Spleen (tissue), 11 donors: ENCODE measurements around the gene RNF41. TPM values are rescaled to one million over a fixed set of nuclear protein-coding genes. Genes with fewer than 3 reads are reported as not detected.
"Not testable (repeated sequence)": the region's sequence is repeated elsewhere in the genome, so short reads cannot be mapped to it uniquely, and the experiment has no call there.

Experiments
- DNase-seq: peaks from one replicate; pipeline ENCODE4 v3.0.0-alpha.2; 2020
- H3K27ac ChIP-seq, 8 donors: fragments of 200-600 bp; sonication (generic) in 7 of 8; 1 replicate in 4 of 8; 2 replicates in 4 of 8; pipeline versions ENCODE4 v1.5.0 to v1.8.0; 2016 to 2021; ENCODE audit warnings: inconsistent platforms in 4 of 8, mild to moderate bottlenecking in 4 of 8, moderate library complexity in 1 of 8
- H3K27me3 ChIP-seq, 7 donors: fragments of 200-600 bp; sonication (generic) in 6 of 7; replicated peaks in 1 of 7; 1 replicate in 4 of 7; 2 replicates in 3 of 7; pipeline versions ENCODE4 v1.5.0 to v1.8.0; 2016 to 2021; ENCODE audit warnings: inconsistent platforms in 3 of 7, mild to moderate bottlenecking in 1 of 7
- H3K36me3 ChIP-seq, 6 donors: fragments of 200-600 bp; sonication (generic) in 5 of 6; 1 replicate in 4 of 6; 2 replicates in 2 of 6; pipeline versions ENCODE4 v1.5.0 to v1.8.0; 2016 to 2021; ENCODE audit warnings: inconsistent platforms in 2 of 6
- H3K4me1 ChIP-seq, 6 donors: fragments of 200-600 bp; sonication (generic) in 5 of 6; 1 replicate in 3 of 6; 2 replicates in 3 of 6; pipeline versions ENCODE4 v1.5.0 to v1.8.0; 2016 to 2021; ENCODE audit warnings: inconsistent platforms in 3 of 6
- H3K4me3 ChIP-seq, 8 donors: fragments of 200-600 bp; sonication (generic) in 7 of 8; 1 replicate in 4 of 8; 2 replicates in 4 of 8; pipeline versions ENCODE4 v1.5.0 to v1.8.0; 2016 to 2021; ENCODE audit warnings: inconsistent platforms in 4 of 8, mild to moderate bottlenecking in 4 of 8, moderate library complexity in 2 of 8
- H3K9me3 ChIP-seq, 8 donors: fragments of 200-600 bp; sonication (generic) in 7 of 8; 1 replicate in 4 of 8; 2 replicates in 4 of 8; pipeline versions ENCODE4 v1.5.0 to v1.8.0; 2016 to 2021; ENCODE audit warnings: inconsistent platforms in 4 of 8
- CTCF ChIP-seq, 11 experiments: fragments of 200-600 bp in 7 of 11; fragments of 450-650 bp in 4 of 11; sonication (generic) in 4 of 11; IDR thresholded peaks in 8 of 11; conservative IDR thresholded peaks in 3 of 11; 1 replicate in 7 of 11; 2 replicates in 4 of 11; pipeline versions ENCODE4 v1.4.0 to v1.8.0; 2016 to 2021; ENCODE audit warnings: antibody characterized with exemption in 11 of 11, inconsistent platforms in 4 of 11, mild to moderate bottlenecking in 1 of 11
- POLR2A ChIP-seq, 3 donors: fragments of 450-650 bp; IDR thresholded peaks; one replicate each; pipeline ENCODE4 v1.5.1; 2017; ENCODE audit warnings: antibody characterized with exemption in 3 of 3, mild to moderate bottlenecking in 1 of 3
- POLR2AphosphoS5 ChIP-seq, 3 donors: sonication (generic); formaldehyde crosslinking; IDR thresholded peaks; one replicate each; pipeline ENCODE4 v1.5.1; 2017; ENCODE audit warnings: antibody characterized with exemption in 3 of 3
- WGBS, 5 donors: extraction: QIAGEN DNeasy Blood & Tissue Kit in 3 of 5; methylation state at CpG; one replicate each; pipeline versions ENCODE4 v1.1.5 to v1.1.7; 2013 to 2018; 5-methylcytosine and 5-hydroxymethylcytosine counted together
- intact Hi-C: fragments of 100-400 bp; cut with DNase I; formaldehyde crosslinking; loops from one replicate; pipeline ENCODE4 v1.15.0; 2023; ENCODE audit warnings: low total_unique reads
- polyA plus RNA-seq, 3 donors: library from polyadenylated mRNA; stranded (reverse); fragments of 200-250 nt; gene quantifications; one replicate each; pipeline ENCODE4 v1.2.1, GENCODE V29; 2013
- total RNA-seq, 7 donors: library from RNA; depleted of rRNA in 3 of 7; stranded (reverse); fragments of >200 nt in 3 of 7; fragmentation: NEBNext Ultra II Directional in 4 of 7; extraction: Animal tissue kit (Norgen Biotek cat#: 25700) in 4 of 7; gene quantifications; one replicate each; pipeline versions ENCODE4 v1.1.0 to v1.2.1, GENCODE V29; 2016 to 2021
- donor health status: healthy with polysubstance abuse.
- donor health status: DM: no; HTN: no; CAD: no; lungs with moderate emphysema.
- donor health status: DM: no; HTN: no; CAD: no.
- donor health status: Bipolar disorder and iron deficiency.
- donor health status: healthy.
- donor health status: DM: no; HTN: no; CAD: no.
- donor health status: DM: yes; HTN: yes; CAD: no.

The RNF41 gene
- total and polyA plus RNA-seq, 10 donors = 13.2 to 56.1 (median 45.0) TPM

GRCh38 chr12:56158029-56158925 lies 63.4 kb downstream of the RNF41 start, which contains the start of gene MYL6:
Gene MYL6 (plus strand): TSS chr12:56158359. CDS start chr12:56158402, 43 bp downstream.
- H3K27ac ChIP-seq = peak within 1 kb of the TSS; percentile 87 to 99 (median 95)
- peak; percentile 97 for DNase-seq
- H3K9me3 ChIP-seq = no peaks in the 10 kb centered on the region
- WGBS, 5 donors = 0 to 1% (median 1%) methylated on average over 25 to 30 of the region's 30 CpGs
- peak; percentile 90 to 100 (median 98) for TF ChIP-seq POLR2AphosphoS5 (IDR thresholded peaks at IDR 0.05)
- TF ChIP-seq CTCF (IDR thresholded peaks at IDR 0.05 in 8 of 11, conservative IDR thresholded peaks at IDR 0.05 in 3 of 11) = peak in 1 of 11 experiments; percentile 7
- peak; percentile 90 to 98 (median 97) for TF ChIP-seq POLR2A (IDR thresholded peaks at IDR 0.05)
- peaks cover 0 to 40% (median 38%) of the 10 kb centered on the region in 6 donors for H3K36me3 ChIP-seq
- peak within 1 kb of the TSS; percentile 66 to 88 (median 71) for H3K4me3 ChIP-seq
- intact Hi-C loops = no loop called here
- peaks cover 22 to 75% (median 58%) of the 10 kb centered on the region in 6 donors for H3K4me1 ChIP-seq
- no peaks in the 10 kb centered on the region for H3K27me3 ChIP-seq

GRCh38 chr12:56157201-56158028 lies 64.3 kb downstream of the RNF41 start:
- peak overlapping the region; percentile 66 to 88 (median 71) for H3K4me3 ChIP-seq
- H3K27me3 ChIP-seq = no peaks in the 10 kb centered on the region
- intact Hi-C loops = no loop called here
- peaks cover 0 to 31% (median 29%) of the 10 kb centered on the region in 6 donors for H3K36me3 ChIP-seq
- peaks cover 22 to 75% (median 62%) of the 10 kb centered on the region in 6 donors for H3K4me1 ChIP-seq
- DNase-seq = peak; percentile 88
- TF ChIP-seq CTCF (IDR thresholded peaks at IDR 0.05 in 8 of 11, conservative IDR thresholded peaks at IDR 0.05 in 3 of 11) (peak; percentile 57 to 81 (median 73)), POLR2AphosphoS5 (IDR thresholded peaks at IDR 0.05) (peak in 2 of 3 donors; percentile 58 to 68), POLR2A (IDR thresholded peaks at IDR 0.05) (peak in 1 of 3 donors; percentile 58)
- peak overlapping the region; percentile 87 to 99 (median 95) for H3K27ac ChIP-seq
- no peaks in the 10 kb centered on the region for H3K9me3 ChIP-seq
- 5 to 8% (median 6%) methylated on average over 43 to 45 of the region's 45 CpGs for WGBS, 5 donors

- H3K9me3 ChIP-seq, intact Hi-C loops, DNase-seq, H3K27me3 ChIP-seq: not testable (repeated sequence)
- Histone ChIP-seq H3K27ac (peak overlapping the region; percentile 87 to 99 (median 95)), H3K36me3 (peaks cover 0 to 23% (median 22%) of the 10 kb centered on the region in 6 donors), H3K4me1 (peaks cover 26 to 72% (median 59%) of the 10 kb centered on the region in 6 donors), H3K4me3 (peak overlapping the region; percentile 66 to 88 (median 71))
- WGBS, 5 donors = 90 to 94% (median 91%) methylated on average over 21 of the region's 21 CpGs
Measured at GRCh38 chr12:56156464-56157200, 65.1 kb downstream of the RNF41 start.
